Measurements from ENCODE around the gene ZNF486. TPM values are rescaled to one million over a fixed set of nuclear protein-coding genes. Genes with fewer than 3 reads are reported as not detected.
A peak's percentile ranks its signal among the peaks of the same experiment; 100 is the strongest.

ZNF486 gene
- total RNA-seq, 1 donor from 2014 or later: 69.8 TPM

DNA sequence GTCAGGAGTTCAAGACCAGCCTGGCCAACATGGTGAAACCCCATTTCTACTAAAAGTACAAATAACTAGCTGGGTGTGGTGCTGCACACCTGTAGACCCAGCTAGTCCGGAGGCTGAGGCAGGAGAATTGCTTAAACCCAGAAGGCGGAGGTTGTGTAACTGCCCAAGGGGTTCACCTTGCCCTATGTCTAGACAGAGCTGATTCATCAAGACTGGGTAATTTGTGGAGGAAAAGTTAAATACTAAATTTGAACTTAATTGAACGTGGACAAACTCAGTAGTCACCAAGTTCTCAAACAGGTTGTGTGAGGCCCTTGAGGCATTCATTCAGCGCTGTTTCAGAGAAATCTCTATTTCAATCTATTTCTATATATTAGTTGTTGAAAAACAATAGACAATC is 13.7 kb upstream of the ZNF486 start:
- peaks cover 16% of the 10 kb centered on the region for H3K4me1 Mint-ChIP-seq (ENCODE audit: low read depth, unreplicated experiment)
- H3K27ac Mint-ChIP-seq (ENCODE audit: unreplicated experiment): peak overlapping the region; percentile 52
- H3K27me3 Mint-ChIP-seq (ENCODE audit: unreplicated experiment): peaks cover 16% of the 10 kb centered on the region
- peaks cover 21% of the 10 kb centered on the region for H3K9me3 Mint-ChIP-seq (ENCODE audit: unreplicated experiment)
- no peak for DNase-seq
- peaks cover 12% of the 10 kb centered on the region for H3K36me3 Mint-ChIP-seq (ENCODE audit: unreplicated experiment)
- H3K4me3 Mint-ChIP-seq (ENCODE audit: unreplicated experiment): no peak overlapping the region
- TF ChIP-seq, protein P1, sequence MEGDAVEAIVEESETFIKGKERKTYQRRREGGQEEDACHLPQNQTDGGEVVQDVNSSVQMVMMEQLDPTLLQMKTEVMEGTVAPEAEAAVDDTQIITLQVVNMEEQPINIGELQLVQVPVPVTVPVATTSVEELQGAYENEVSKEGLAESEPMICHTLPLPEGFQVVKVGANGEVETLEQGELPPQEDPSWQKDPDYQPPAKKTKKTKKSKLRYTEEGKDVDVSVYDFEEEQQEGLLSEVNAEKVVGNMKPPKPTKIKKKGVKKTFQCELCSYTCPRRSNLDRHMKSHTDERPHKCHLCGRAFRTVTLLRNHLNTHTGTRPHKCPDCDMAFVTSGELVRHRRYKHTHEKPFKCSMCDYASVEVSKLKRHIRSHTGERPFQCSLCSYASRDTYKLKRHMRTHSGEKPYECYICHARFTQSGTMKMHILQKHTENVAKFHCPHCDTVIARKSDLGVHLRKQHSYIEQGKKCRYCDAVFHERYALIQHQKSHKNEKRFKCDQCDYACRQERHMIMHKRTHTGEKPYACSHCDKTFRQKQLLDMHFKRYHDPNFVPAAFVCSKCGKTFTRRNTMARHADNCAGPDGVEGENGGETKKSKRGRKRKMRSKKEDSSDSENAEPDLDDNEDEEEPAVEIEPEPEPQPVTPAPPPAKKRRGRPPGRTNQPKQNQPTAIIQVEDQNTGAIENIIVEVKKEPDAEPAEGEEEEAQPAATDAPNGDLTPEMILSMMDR (IDR thresholded peaks at IDR 0.05; ENCODE audit: partially characterized antibody, unreplicated experiment): no peak

DNA sequence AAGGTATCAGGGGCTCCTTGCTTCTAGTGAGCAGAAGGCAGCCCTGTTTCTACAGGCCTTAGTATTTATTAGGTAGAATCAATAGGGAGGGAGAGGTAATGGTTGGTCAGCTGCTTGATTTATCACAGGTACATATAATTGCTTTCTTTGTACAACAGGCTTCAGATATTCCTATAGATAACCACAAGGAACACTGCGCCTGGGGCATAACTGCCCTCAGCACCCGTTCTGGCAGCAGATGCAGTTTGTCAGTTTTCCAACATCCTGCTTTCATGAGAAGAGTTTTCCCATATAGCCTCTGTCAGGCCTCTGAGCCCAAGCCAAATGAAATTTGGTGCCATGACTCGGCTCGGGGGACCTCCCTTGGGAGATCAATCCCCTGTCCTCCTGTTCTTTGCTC is 12.4 kb upstream of the ZNF486 start:
- Mint-ChIP-seq H3K9me3 (ENCODE audit: unreplicated experiment) (peaks cover 21% of the 10 kb centered on the region), H3K4me3 (ENCODE audit: unreplicated experiment) (peak overlapping the region; percentile 20), H3K4me1 (ENCODE audit: low read depth, unreplicated experiment) (peaks cover 24% of the 10 kb centered on the region), H3K36me3 (ENCODE audit: unreplicated experiment) (peaks cover 15% of the 10 kb centered on the region), H3K27me3 (ENCODE audit: unreplicated experiment) (peaks cover 16% of the 10 kb centered on the region), H3K27ac (ENCODE audit: unreplicated experiment) (peak overlapping the region; percentile 75)
- no peak for DNase-seq
- TF ChIP-seq, protein P1 (IDR thresholded peaks at IDR 0.05; ENCODE audit: partially characterized antibody, unreplicated experiment): no peak

DNA sequence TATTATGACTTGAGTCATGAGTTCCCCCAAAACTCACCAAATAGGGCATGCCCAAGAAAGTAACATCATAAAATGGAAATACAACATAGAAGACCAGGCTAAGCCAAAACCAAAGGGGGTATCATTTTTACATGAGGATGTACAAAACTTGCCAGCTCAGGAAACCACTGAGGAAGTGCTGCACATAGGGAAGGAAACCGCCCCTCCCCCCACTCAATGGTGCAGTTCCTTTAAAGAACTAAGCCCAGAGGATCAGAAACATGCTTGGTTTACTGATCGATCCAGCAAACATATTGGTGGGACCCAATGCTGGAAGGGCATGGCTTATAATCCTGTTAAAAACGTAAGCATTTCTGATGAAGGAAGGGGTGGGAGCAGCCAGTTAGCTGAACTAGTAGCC is 4.2 kb upstream of the ZNF486 start:
- Mint-ChIP-seq H3K4me1 (ENCODE audit: low read depth, unreplicated experiment) (peaks cover 11% of the 10 kb centered on the region), H3K9me3 (ENCODE audit: unreplicated experiment) (peaks cover 15% of the 10 kb centered on the region), H3K27ac (ENCODE audit: unreplicated experiment) (no peak overlapping the region), H3K36me3 (ENCODE audit: unreplicated experiment) (peaks cover 15% of the 10 kb centered on the region), H3K4me3 (ENCODE audit: unreplicated experiment) (no peak overlapping the region), H3K27me3 (ENCODE audit: unreplicated experiment) (peaks cover 13% of the 10 kb centered on the region)
- TF ChIP-seq, protein P1 (IDR thresholded peaks at IDR 0.05; ENCODE audit: partially characterized antibody, unreplicated experiment): no peak
- DNase-seq: no peak

DNA sequence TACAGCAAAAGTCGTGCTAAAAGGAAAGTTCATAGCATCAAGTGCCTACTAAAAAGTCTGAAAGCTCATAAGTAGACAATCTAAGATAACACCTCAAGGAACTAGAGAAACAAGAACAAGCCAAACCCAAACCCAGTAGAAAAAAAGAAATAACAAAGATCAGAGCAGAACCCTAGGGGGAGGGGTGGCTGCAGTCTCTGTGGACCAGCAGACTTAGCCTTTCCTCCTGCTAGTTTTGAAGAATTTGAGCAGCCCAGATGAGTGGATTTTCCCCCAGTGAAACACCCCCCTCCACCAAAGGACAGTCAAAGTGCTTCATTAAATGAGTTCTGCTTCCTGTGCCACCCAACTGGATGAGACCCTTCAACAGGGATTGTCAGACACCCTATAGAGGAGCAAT is 2.6 kb upstream of the ZNF486 start:
- H3K4me3 Mint-ChIP-seq (ENCODE audit: unreplicated experiment): peak overlapping the region; percentile 61

DNA sequence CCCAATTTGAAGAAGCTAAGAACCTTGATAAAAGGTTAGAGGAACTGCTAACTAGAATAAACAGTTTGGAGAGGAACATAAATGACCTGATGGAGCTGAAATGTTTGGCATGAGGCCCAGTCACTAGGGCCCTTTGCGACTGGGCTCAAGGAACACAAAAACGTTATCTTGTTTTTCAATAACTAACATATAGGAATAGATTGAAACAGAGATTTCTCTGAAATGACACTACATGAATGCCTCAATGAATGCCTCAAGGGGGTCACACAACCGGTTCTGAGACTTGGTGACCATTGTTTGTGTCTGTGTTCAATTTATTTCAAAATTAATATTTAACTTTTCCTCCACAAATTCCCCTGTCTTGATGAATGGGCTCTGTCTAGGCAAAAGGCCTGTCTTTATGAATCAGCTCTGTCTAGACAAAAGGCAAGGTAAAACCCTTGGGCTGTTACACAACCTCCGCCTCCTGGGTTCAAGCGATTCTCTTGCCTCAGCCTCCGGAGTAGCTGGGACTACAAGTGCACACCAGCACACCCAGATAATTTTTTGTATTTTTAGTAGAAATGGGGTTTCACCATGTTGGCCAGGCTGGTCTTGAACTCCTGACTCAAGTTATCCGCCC is 932 bp upstream of the ZNF486 start:
- no peak for DNase-seq
- H3K4me3 Mint-ChIP-seq (ENCODE audit: unreplicated experiment): no peak overlapping the region
- peaks cover 14% of the 10 kb centered on the region for H3K27me3 Mint-ChIP-seq (ENCODE audit: unreplicated experiment)
- H3K4me1 Mint-ChIP-seq (ENCODE audit: low read depth, unreplicated experiment): peaks cover 6% of the 10 kb centered on the region
- peak overlapping the region; percentile 62 for H3K27ac Mint-ChIP-seq (ENCODE audit: unreplicated experiment)
- peaks cover 22% of the 10 kb centered on the region for H3K36me3 Mint-ChIP-seq (ENCODE audit: unreplicated experiment)
- TF ChIP-seq, protein P1 (IDR thresholded peaks at IDR 0.05; ENCODE audit: partially characterized antibody, unreplicated experiment): no peak
- H3K9me3 Mint-ChIP-seq (ENCODE audit: unreplicated experiment): peaks cover 28% of the 10 kb centered on the region

More for the DNA sequence above, 2.6 kb upstream of the ZNF486 start:
- no peak for DNase-seq
- TF ChIP-seq, protein P1 (IDR thresholded peaks at IDR 0.05; ENCODE audit: partially characterized antibody, unreplicated experiment): no peak
- H3K27me3 Mint-ChIP-seq (ENCODE audit: unreplicated experiment): peaks cover 14% of the 10 kb centered on the region
- peaks cover 14% of the 10 kb centered on the region for H3K36me3 Mint-ChIP-seq (ENCODE audit: unreplicated experiment)
- no peak overlapping the region for H3K27ac Mint-ChIP-seq (ENCODE audit: unreplicated experiment)
- peaks cover 4% of the 10 kb centered on the region for H3K4me1 Mint-ChIP-seq (ENCODE audit: low read depth, unreplicated experiment)
- H3K9me3 Mint-ChIP-seq (ENCODE audit: unreplicated experiment): peaks cover 22% of the 10 kb centered on the region

Data from glutamatergic neuron (in vitro differentiated cells).